NCI-H524 (cell line): Measurements from ENCODE around the gene TMEM220.
"Not testable (repeated sequence)": the region's sequence is repeated elsewhere in the genome, so short reads cannot be mapped to it uniquely, and the experiment has no call there.

Experiments
- DNase-seq, 2 experiments: peaks; one replicate each; lab custom pipeline; 2025; lab: John Stamatoyannopoulos, UW

Gene TMEM220

DNA sequence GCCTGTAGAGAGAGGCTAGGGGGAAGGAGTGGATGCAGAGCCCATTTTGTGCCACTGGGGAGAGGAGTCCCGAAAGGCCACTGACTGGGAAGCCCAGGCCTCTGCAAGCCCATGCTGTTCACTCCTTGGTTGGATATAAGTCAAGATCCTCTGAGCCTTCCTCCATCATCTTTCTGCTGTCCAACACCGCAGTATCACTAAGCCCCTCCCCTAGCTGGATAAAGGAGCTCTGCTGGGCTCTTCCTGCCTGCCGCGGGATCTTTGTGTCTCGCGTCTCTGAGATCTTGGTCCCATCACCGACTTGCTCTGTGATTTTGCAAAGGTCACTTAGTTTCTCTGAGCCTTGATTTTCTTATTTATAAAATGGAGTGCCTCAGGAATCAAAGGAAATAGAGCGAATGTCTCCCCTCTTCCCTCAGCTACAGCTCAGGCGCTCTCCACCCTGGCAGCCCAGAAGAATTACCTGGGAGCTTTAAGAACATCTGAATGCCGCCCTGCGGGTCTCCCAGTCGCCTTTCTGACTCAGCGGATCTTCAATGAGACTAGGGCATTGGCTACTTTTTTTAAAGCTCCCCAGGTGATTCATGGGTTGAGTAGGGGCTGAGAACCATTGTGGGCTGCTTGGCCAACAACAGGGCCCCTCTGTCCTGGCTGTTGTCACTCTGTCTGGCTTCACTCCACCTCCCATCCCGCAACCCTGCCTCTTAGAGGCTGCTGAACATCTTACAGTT lies 25.2 kb upstream of the TMEM220 start:
- DNase-seq, result no peak

DNA sequence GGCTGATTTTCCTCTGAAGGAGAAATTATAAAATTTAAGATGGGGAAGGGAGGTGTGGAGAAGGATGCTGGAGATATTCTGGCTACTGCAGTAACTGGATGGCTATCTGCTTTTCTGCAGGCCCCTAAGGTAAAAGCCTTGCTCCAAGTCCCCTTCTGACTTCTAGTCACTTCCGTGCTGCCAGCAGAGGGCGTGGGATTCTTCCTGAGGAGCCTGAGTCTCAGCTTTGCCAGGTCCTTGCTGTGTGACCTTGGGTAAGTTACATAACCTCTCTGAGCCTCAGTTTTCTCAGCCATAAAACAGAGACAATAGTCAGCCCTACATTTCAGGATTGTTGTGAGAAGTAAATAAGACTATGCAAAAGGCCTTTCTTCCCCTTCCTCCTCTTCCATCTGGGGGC lies 24.3 kb upstream of the TMEM220 start:
- DNase-seq, result peak in 1 of 2 experiments; percentile 36

DNA sequence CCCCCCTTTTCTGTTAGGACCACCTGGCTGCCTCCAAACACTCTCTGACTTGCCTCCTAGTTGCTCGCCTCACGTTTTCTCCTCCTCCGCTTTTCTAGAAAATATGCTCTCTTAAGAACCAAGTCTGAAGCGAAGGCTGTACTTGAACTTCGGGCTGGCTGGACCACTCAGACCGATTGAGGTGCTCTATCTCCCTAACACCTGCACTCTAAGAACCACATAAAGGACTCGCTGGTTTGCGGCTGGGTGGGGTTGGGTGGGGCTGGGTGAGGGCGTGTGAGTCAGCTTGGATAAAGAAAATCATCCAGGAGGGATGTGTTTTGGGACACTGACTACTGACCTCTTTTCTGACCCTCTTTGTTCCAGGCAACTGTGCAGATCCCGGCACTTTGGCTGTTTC lies 22.9 kb upstream of the TMEM220 start:
- DNase-seq, result no peak

GRCh38 chr17:10751563-10751962 lies 21.7 kb upstream of the TMEM220 start:
- DNase-seq, result no peak

DNA sequence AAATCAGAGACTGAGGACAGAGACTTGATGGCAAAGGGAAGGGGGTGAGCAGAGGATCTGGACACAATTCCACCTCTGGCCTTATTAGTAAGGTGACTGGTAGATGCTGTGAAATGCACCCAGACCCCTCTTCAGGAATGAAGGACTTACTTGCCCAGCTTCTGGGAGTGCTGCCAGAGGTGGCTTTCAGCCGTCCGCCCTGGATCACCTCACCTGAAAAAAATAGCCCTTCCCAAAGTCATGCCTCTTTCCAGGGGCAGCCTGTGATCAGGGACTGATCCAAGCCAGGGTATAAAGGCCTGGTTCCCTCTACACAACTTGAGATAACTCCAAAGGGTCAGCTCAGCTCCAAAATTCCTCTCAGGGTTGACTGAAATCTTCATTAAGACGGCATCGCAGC lies 20.4 kb upstream of the TMEM220 start:
- no peak for DNase-seq

GRCh38 chr17:10748531-10749181 lies 18.8 kb upstream of the TMEM220 start:
- DNase-seq, result no peak

DNA sequence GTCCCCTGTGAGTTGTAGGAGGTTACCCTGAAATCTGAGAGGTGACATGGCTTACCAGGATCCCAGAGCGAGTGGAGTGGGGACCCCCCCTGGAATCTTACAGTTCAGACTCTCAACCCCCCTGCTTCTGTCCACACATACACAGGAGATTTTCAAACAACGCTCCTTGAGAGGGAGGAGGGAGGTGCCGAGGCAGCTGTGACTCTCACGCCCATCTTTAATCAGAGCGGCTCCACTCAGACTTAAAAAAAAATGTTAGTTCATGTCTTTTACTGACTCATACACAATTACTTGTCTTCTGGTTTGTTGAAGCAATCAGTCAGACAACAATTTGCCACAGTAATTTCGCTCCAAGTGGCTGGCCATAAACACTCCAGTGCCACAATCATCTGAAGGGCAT lies 15.4 kb upstream of the TMEM220 start:
- DNase-seq, result no peak

DNA sequence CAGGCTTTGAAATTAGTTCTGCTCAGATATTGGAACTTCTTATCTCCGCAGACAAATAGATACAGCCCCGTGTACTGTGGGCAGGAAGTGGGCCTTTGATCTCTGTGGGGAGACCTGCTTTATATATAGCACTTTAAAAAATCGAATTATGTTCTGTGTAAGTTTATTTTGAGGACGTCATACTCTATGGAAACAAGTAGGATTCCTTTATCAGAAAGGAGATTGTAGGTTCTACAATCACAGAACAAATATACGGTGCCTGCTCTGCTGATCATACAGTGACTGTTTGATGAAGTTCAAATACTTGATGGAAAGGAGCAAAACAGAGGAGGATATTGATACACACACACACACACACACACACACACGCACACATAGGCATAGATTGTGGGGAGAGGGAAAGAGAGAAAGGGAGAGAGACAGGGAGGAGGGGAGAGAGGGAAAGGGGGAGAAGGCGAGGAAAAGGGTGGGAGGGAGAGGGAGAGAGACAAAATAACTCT lies 14.7 kb upstream of the TMEM220 start:
- no peak for DNase-seq

DNA sequence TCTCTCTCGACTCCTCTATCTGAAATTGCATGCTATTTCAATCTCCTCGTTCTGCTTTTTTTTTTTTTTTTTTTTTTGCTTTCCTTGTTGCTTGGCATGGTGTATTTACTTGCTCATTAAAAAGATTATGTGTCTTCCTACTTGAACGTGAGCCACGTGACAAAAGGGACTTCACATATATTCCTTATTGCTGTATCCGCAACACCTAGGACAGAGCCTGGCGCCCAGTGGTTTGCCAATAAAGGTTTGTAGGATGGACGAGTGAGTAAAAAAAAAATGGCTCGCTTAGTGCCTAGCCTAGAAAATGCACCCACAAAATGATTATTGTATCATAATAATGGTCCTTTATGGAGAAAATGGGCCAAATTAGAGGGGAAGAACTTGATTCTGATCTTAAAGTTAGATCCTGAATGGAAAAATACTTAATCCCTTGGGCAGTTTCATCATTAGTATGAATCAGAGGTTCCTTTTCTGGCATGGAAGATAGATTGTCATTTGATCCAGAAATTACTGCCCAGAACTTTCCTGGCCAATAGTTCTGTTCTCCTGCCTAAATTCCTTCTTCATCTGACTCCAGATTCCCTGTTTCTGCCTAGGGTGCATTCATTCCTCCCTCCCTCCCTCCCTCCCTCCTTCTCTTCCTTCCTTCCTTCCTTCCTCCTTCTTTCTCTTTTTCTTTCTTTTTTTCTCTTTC lies 13.6 kb upstream of the TMEM220 start:
- DNase-seq, result no peak

DNA sequence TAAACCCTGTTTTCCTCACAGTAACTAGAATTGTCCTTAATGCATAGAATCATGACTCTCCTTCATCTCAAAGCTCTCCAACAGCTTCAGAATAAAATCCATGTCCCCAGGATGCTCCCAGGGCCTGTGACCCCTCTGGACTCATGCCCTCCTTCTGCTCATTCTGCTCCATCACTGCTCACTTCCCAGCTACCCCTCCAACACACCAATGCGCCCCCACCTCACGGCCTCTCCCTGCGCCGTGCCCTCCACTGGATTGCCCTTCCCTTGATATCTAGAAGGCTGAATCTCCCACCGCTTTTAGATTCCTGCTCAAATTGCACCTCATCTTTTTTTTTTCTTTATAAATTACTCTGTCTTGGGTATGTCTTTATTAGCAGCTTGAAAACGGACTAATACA lies 12.6 kb upstream of the TMEM220 start:
- no peak for DNase-seq

DNA sequence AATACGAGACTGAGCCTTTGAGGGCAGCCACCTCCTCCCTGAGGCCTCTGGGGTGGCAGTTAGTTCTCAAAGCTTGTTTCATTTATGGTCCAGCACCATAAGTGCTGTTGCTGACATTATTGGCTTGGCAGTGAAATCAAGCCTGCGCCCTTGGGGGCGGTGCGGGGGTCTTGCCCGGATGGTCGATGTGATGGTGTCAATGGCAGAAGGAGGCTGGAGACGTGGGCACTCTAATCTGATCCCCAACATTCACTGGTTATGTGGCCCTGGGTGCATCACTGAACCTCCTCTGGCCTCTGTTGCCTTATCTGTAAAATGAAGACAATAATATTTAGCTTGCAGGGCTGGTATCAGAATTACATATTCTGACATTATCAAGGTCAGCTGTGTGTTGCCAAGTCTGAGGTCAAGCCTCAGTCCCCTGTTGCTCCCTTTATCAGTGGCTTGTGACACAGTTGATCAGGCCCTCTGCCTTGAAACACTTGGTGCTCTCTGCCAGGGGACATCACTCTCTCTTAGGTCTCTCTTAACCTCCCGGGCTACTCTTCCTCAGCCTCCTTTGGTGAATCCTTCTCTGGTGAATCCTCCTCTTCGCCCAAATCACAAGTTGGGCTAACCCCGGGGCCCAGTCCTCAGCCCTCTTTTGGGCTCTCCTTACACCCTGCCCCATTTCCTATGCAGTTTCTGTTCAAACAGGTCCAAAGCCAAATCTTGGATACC lies 11.8 kb upstream of the TMEM220 start:
- no peak for DNase-seq

DNA sequence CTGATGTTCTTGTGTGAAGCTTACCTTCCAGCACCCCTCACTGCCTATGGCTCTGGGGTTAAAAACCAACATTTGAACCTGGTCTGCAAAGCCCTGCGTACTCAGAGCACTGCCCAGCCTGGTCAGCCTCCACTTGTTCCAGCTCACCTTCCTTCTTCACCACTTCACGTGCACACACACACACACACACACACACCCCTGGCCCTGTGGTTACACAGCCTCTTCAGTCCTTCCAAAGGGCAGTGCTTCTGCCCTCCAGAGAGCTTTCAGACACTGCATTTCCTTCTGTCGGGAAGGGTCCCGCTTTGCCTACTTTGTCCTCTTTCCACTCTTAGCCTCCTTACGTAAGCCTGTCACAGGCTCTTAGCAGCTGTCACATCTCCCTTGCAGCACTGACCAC lies 9.6 kb upstream of the TMEM220 start:
- no peak for DNase-seq

DNA sequence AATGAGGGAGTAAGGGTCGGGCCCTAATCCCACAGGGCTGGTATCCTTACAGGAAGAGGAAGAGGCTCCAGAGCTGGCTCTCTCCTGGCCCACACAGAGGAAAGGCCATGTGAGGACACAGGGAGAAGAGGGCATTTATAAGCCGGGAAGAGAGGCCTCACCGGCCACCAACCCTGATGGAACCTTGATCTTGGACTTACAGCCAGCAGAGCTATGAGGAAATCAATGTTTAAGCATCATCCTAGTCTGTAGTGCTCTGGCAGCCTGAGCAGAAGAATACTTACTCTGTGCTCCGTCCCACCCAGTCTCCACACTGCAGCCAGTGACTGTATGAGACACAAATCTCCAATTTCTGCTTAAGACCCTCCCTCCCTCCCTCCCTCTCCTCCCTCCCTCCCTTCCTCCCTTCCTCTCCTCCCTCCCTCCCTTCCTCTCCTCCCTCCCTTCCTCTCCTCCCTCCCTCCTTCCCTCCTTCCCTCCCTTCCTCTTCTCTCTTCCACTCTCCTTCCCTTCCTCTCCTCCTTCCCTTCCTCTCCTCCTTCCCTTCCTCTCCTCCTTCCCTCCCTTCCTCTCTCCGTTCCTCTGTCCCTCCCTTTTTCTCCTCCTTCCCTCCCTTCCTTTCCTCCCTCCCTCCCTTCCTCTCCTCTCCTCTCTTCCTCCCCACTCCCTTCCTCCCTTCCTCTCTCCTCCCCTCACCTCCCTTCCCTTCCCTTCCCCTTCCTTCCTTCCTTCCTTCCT lies 8.9 kb upstream of the TMEM220 start:
- DNase-seq, result no peak

- no peak for DNase-seq
Observed at GRCh38 chr17:10737736-10738135, 7.9 kb upstream of the TMEM220 start.

DNA sequence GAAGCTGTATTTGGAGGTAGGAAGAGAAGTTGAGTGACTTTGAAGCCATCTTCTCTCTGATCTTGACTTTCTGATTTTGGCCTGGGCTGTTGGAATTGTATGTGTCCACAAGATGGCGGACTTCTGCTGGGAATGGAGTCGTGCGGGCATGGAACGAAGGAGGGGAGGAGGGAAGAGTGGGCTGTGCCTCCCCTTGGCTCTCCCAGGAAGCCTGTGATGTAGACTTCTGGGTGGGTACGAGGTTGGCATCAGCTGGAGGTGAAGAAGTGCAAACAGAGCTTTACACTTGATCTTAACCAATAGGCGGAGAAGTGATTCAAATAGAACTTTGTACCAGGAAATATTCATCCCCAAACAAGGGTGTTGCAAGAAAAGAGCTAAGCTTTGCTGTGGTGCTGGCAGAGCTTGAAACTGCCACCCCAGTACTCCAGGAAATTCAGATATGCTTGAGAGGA lies 7.4 kb upstream of the TMEM220 start:
- DNase-seq, result peak; percentile 35 to 40

- no peak for DNase-seq
Observed at GRCh38 chr17:10735821-10736220, 6.0 kb upstream of the TMEM220 start.

DNA sequence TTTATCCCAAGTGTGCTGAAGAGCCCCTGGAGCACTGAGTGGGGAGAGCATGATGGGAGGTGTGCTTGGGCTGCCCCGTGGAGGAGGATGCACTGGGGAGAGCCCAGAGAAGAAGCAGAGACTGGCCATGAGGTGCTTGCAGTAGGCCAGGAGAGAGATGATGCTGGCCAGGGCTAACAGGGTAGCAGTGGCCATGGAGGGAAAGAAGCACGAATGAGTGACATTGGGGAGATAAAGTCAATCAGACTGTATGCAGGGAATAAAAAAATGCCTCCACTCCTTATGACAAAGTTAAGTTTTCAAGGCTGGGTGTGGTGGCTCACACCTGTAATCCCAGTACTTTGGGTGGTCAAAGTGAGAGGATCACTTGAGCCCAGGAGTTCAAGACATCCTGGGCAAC lies 5.4 kb upstream of the TMEM220 start:
- DNase-seq, result no peak

DNA sequence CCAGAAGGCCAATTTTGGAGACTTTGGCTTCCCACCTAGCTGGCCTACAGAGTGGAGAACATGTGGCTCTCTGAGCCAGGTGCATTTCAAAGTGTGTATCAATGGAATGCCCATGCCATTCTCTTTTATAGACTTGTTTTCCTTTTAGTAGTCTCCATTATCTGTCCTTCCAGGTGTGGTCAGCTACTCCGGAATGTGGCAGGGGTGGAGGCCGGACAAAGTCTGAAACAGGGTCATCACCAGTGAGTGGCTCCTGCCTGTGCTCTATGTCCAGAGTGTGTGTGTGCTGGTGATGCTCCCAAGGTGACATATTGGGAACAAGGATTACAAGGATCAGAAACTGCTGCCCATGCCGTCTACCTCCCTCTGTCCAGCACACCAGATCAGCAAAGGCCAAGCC lies 3.8 kb upstream of the TMEM220 start:
- DNase-seq, result no peak

GRCh38 chr17:10732121-10732520 lies 2.3 kb upstream of the TMEM220 start:
- not testable (repeated sequence) for DNase-seq

GRCh38 chr17:10731408-10731879 lies 1.6 kb upstream of the TMEM220 start:
- DNase-seq, result no peak

- not testable (repeated sequence) for DNase-seq
Observed at GRCh38 chr17:10730247-10730646, 424 bp upstream of the TMEM220 start.
